GM12891 (cell line): Measurements from ENCODE around the gene MTX3.

Experiments used
- PAX5 ChIP-seq: IDR thresholded peaks from 2 replicates; pipeline ENCODE4 v1.6.1; 2011; ENCODE audit warnings: low read length, moderate library complexity, mild to moderate bottlenecking; ENCODE audit not compliant: insufficient read depth, severe bottlenecking
- POLR2A ChIP-seq: IDR thresholded peaks from 2 replicates; pipeline ENCODE4 v1.6.1; 2011; ENCODE audit warnings: low read depth, low read length, control low read depth
- POLR2AphosphoS5 ChIP-seq: IDR thresholded peaks from 2 replicates; pipeline ENCODE4 v1.6.1; 2011; ENCODE audit warnings: low read depth, low read length, control low read depth

- TF ChIP-seq POLR2AphosphoS5 (no peak), POLR2A (no peak), PAX5 (no peak)
Measured at GRCh38 chr5:79963261-79964061, 27.6 kb downstream of the MTX3 start.
